Measurements from ENCODE around the gene ZNF485.
"Not testable (repeated sequence)": the region's sequence is repeated elsewhere in the genome, so short reads cannot be mapped to it uniquely, and the experiment has no call there.

GRCh38 chr10:43586730-43587115, 19.5 kb upstream of the ZNF485 start:
- not testable (repeated sequence) for TF ChIP-seq POLR2A, CTCF (IDR thresholded peaks at IDR 0.05)

Data from ovary (tissue), 3 donors.